HT-29 (cell line): Measurements from ENCODE around the gene NEDD4L. TPM values are rescaled to one million over a fixed set of nuclear protein-coding genes. Genes with fewer than 3 reads are reported as not detected.

ENCODE experiments used
- DNase-seq: peaks from one replicate; pipeline ENCODE4 v3.0.0-alpha.2; 2015; ENCODE audit warnings: low spot score
- total RNA-seq: library from RNA; depleted of rRNA; stranded (reverse); fragments of >200 nt; shearing (Covaris generic); gene quantifications from 2 replicates; pipeline ENCODE4 v1.2.3, GENCODE V29; 2014

The NEDD4L gene
- total RNA-seq, 1 experiment from 2014 or later: 83.9 TPM

- no peak for DNase-seq
Observed at GRCh38 chr18:58180172-58180571, 136.1 kb downstream of the NEDD4L start.

DNA sequence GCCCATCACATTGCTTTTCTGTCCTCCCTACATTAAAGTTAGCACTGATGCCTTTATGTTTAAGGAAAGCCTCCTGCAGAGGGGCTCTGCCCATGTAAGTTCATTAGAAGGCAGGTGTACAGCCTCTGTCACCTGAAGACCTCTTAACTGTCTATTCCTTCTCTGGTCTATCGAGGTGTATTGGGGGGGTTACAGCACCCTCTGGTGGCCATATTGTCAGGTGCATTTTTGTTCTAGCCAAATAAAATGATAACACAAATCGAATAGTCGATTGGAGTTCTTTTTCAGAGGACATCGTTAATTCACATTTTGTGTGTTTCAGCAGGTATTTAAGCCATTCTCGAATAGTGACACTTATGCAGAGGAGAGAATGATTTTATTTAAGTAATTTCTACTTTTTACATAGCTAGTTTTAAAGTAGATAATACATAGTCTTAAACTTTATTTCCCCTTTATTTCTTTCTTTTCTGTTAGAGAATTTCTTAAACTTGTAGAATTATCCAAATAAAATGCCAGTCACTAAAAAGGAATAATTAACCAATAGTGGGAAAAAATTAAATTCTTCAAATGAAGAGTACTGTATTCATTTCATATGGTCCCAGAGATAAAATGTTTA, 136.8 kb downstream of the NEDD4L start:
- DNase-seq: peak; percentile 70

DNA sequence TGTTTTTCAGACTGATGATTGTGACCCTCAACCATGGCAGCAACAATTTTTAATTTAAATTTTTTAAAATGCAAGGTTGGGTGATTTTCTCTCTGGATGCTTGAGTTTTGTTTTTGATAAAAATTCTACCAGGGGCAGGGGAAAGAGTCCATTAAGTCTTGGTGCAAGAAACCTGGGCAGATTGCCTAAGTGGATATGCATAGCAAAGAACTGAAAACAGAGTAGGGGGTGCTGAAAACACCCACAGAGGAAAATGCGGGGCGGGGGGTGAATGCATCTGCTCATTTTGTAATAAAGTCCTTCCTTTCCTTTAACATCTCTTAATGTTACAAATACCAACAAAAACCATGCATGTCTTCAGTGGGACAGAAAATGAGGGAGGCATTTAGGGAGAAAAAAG, 138.0 kb downstream of the NEDD4L start:
- DNase-seq: no peak

GRCh38 chr18:58183226-58183625, 139.2 kb downstream of the NEDD4L start:
- no peak for DNase-seq

DNA sequence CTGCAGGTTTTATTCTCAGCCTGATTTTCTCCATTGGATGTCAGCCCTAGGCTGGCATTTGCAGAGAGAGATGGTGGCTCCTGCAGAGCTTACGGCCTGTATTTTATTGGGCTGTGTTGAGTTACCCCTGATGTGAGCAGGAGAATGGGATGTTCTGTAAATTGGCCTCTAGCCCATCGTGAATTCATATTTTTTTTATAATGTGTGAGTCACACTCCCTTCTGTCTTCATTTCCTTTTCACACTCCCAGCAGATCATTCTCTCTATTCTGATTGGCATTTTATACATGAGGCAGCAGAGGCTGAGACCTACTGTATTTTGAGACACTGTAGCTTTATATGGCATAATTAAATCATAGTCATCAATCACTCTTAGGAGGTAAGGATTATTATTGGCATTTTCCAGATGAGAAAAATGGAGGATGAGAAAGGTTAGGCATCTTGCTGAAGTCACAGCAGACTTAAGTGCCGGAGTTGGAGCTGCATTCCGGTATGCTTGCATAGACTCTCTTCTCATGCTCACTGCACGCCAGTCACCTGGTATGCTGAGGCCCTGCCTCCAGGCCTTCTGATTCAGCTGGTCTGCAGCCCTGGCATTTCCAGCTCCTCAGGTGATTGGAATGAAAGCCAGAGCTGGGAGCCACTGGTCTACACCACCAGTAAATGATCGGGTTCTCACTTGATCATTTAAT, 142.4 kb downstream of the NEDD4L start:
- DNase-seq: peak; percentile 74

- DNase-seq: no peak
Observed at GRCh38 chr18:58187674-58188073, 143.6 kb downstream of the NEDD4L start.

GRCh38 chr18:58188996-58189395, 145.0 kb downstream of the NEDD4L start:
- no peak for DNase-seq

- no peak for DNase-seq
Observed at GRCh38 chr18:58190842-58191530, 147.0 kb downstream of the NEDD4L start.

- DNase-seq: no peak
Observed at GRCh38 chr18:58191626-58192025, 147.6 kb downstream of the NEDD4L start.

DNA sequence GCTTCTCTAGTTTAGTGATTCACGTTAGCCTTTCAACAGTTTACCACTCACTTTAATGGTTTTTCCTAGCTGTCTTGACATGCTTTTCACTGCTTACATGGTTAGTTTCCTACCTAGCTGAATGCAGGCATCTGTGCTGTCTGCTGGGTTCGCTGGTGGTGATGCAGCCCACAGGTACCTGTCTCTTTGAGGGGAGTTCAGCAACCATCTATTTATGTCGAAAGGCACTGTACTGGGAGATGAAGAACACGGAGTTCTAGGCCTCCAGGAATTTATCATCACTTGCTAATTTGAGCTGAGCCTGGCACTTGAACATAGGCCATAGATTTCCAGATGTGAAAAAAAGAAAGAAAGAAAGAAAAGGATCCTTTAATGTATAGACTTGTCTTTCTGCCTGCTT, 148.5 kb downstream of the NEDD4L start:
- DNase-seq: no peak

- DNase-seq: peak; percentile 39
Observed at GRCh38 chr18:58194028-58194427, 150.0 kb downstream of the NEDD4L start.

- DNase-seq: peak; percentile 71
Observed at GRCh38 chr18:58195278-58195765, 151.3 kb downstream of the NEDD4L start.

- peak; percentile 36 for DNase-seq
Observed at GRCh38 chr18:58196164-58196563, 152.1 kb downstream of the NEDD4L start.

DNA sequence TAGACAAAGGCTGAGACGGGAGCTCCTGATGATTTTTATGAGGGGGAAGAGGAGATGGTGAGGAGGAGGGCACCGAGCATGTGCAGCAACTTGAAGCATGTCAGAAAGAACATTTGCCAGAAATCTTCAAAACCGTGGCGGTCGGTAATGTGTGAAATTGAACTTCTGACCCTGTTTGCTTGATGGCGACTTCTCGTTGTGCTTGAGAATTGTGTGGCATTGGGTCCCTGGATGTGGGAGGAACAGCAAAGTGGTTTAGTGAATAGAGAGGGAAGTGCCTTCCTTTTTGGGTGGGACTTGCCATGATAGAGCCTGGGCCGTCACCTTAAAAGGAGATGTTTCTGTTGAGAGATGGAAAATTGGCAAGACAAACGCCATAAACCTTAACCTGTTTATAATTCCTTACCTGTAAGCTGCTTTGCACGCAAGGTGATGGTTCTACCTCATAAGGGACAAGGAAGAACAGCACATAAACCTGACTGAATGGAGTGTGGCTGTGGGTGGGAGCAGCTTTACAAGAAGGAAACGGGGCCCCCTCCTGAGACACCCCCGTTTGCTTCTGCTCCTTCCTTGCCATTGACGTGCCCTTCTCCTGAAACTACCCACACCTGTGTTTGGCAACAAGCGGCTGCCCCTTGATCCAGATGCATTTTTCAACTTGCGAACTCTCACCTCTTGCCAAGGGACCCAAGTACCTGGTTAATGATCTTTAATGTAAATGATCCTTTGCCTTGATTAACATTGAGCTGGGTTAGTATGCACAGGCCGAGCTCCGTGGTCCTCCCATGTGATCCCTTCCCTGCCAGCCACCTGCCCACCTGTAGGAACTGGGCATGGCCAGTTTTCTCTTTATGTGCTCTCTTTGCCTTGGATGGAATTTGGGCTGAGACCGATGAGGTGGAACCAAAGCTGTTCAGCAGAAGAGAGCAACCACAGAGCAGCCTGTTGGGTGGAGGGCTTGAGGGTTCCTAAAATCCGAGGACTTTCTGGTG, 153.2 kb downstream of the NEDD4L start:
- DNase-seq: peak; percentile 82

DNA sequence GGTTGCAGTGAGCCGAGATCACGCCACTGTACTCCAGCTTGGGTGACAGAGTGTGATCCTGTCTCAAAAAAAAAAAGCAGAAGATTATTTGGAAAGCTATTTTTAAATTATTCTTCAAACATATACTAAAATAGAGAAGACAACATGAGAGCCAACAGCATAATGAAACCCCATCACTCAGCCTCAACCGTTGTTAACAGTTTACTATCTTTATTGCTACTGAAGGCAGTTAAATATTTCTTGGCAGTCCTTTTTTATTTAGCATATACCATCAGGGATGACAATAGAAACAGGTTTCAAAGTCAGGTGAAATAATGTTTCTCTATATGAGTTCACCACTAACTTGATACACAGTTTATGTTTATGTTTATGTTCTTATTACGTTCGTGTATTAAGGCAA, 157.2 kb downstream of the NEDD4L start:
- DNase-seq: no peak

DNA sequence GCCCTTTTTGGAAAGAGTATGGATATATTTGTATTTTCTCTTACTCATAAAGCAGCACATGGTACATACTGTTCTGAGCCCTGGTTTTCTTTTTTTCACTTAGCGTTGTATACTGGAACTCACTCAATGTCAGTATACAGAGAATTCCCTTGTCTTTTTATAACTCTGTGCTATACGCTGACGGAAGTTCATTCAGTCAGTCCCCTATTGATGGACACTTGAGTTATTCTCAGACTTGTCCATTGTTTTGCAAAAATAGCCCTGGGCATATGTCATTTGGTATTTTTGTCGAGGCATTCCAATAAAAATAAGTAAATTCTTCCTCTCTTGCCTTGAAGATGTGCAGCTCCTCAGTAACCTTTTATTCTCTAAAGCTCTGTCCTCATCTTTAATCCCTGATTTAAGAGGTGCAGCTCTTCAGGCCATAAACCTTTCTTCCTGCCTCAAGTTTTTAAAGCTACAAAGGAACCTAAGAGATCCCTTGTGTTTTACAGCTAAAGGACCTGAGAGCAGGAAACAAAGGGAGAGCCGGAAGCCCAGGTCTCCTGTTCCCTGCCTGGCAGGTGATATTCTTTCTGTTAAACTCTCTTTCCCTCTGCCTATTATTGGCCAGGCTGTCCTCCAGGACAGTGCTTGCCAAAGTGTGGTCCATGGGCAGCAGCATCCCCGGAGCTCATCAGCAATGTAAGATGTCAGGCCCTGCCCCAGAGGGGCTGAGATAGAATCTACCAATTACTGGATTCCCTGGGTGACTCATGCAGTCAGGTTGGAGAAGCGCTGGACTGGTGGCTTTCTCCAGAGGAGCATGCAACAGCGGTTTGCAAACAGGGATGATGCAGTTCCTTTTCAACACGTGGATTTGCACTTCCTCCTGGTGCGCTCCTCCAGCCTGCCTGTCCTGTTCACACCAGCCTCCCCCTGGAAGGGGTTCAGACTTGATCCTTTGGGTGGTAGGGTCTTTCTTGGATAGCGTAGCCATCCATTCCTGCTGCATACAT, 158.0 kb downstream of the NEDD4L start:
- DNase-seq: peak; percentile 56

GRCh38 chr18:58204776-58205442, 160.9 kb downstream of the NEDD4L start:
- no peak for DNase-seq

- no peak for DNase-seq
Observed at GRCh38 chr18:58205443-58206160, 161.6 kb downstream of the NEDD4L start.
